Ovary (tissue), 3 donors: ENCODE measurements around the gene TRIB2.

ENCODE experiments used
- CTCF ChIP-seq, 3 donors: fragments of 450-650 bp in 2 of 3; fragments of 200-600 bp in 1 of 3; IDR thresholded peaks; one replicate each; pipeline versions ENCODE4 v1.5.1 to v1.8.0; 2016 to 2022; ENCODE audit warnings: antibody characterized with exemption in 3 of 3, mild to moderate bottlenecking in 1 of 3
- EP300 ChIP-seq: sonication (generic); formaldehyde crosslinking; IDR thresholded peaks from one replicate; pipeline ENCODE4 v1.6.1; 2017; ENCODE audit warnings: antibody characterized with exemption
- POLR2A ChIP-seq: fragments of 450-650 bp; IDR thresholded peaks from one replicate; pipeline ENCODE4 v1.6.1; 2017; ENCODE audit warnings: antibody characterized with exemption, mild to moderate bottlenecking, moderate library complexity
- donor health status: DM: no; HTN: no; CAD: no.

- TF ChIP-seq POLR2A = no peak
- TF ChIP-seq CTCF (IDR thresholded peaks at IDR 0.05) = no peak
- no peak for TF ChIP-seq EP300
Observed at GRCh38 chr2:12693509-12693908, 23.2 kb upstream of the TRIB2 start.
